HepG2 (cell line): ENCODE results near the gene CHIC2. TPM values are rescaled to one million over a fixed set of nuclear protein-coding genes. Genes with fewer than 3 reads are reported as not detected.

Experiments used
- ATAC-seq: fragments of 200-7000 bp; cut with Tn5 transposase; 3 replicates; pipeline ENCODE4 v1.9.1; 2020; ENCODE audit warnings: mild to moderate bottlenecking, moderate library complexity
- BruUV-seq: library from RNA; stranded (reverse); fragments of 400-500 nt; replicated peaks from 2 replicates; lab custom pipeline; 2021; lab: Mats Ljungman, UMichigan
- CTCF ChIA-PET: fragments of 300-600 bp; formaldehyde crosslinking; extraction: SDS; loops from one replicate; lab custom pipeline; 2021; ENCODE audit warnings: low total read pairs, inconsistent platforms, low intra/inter-chr PET ratio; lab: Yijun Ruan, JAX
- POLR2A ChIA-PET: fragments of 350-600 bp; sonication (Branson Sonifier 250); formaldehyde crosslinking; loops from one replicate; lab custom pipeline; 2020; ENCODE audit warnings: antibody characterized with exemption, inconsistent platforms; lab: Yijun Ruan, JAX
- DNase-seq: peaks from one replicate; pipeline ENCODE4 v3.0.0-alpha.2; 2015; ENCODE audit warnings: low spot score
- FAIRE-seq: peaks from 3 replicates; lab custom pipeline; 2011; peaks lifted over from hg19 to GRCh38; lab: Jason Lieb, UNC
- H2AFZ ChIP-seq: one replicate; pipeline ENCODE4 v1.6.1; 2011; ENCODE audit warnings: low read length, inconsistent platforms
- H3K27ac ChIP-seq: fragments of 300-600 bp; 3 replicates; pipeline ENCODE4 v1.8.0; 2011; ENCODE audit warnings: mixed run types, mild to moderate bottlenecking, mixed read lengths, low read length, inconsistent platforms; ENCODE audit not compliant: insufficient read depth; ENCODE audit errors: extremely low read length
- H3K27me3 ChIP-seq, 2 experiments: fragments of 200-600 bp in 1 of 2; 2 replicates in 1 of 2; 3 replicates in 1 of 2; pipeline versions ENCODE4 v1.6.0 to v1.8.0; 2011; ENCODE audit warnings: low read length in 2 of 2, mild to moderate bottlenecking in 2 of 2, moderate library complexity in 2 of 2, inconsistent platforms in 1 of 2; ENCODE audit not compliant: insufficient read depth in 2 of 2, control insufficient read depth in 1 of 2
- H3K36me3 ChIP-seq, 2 experiments: fragments of 200-600 bp in 1 of 2; replicated peaks in 1 of 2; 2 replicates in 1 of 2; 3 replicates in 1 of 2; pipeline versions ENCODE4 v1.5.1 to v1.8.0; 2011; ENCODE audit warnings: low read length in 2 of 2, inconsistent platforms in 1 of 2; ENCODE audit not compliant: insufficient read depth in 2 of 2, control insufficient read depth in 1 of 2
- H3K4me1 ChIP-seq: 2 replicates; pipeline ENCODE4 v1.5.1; 2012; ENCODE audit warnings: low read length, inconsistent platforms; ENCODE audit not compliant: insufficient read depth
- H3K4me2 ChIP-seq: 2 replicates; pipeline ENCODE4 v1.6.0; 2011; ENCODE audit warnings: low read depth, low read length, inconsistent platforms
- H3K4me3 ChIP-seq, 3 experiments: fragments of 200-600 bp in 1 of 3; sonication (generic), shearing (Covaris generic) in 1 of 3; replicated peaks in 1 of 3; 2 replicates each; pipeline ENCODE4 v1.5.1; 2011 to 2016; ENCODE audit warnings: low read length in 3 of 3, inconsistent platforms in 2 of 3, low read depth in 2 of 3, mild to moderate bottlenecking in 2 of 3, control low read depth in 1 of 3, mixed read lengths in 1 of 3; ENCODE audit not compliant: insufficient read depth in 1 of 3
- H3K79me2 ChIP-seq: one replicate; pipeline ENCODE4 v1.6.1; 2011; ENCODE audit warnings: low read length, inconsistent platforms; ENCODE audit not compliant: insufficient read depth
- H3K9ac ChIP-seq: 2 replicates; pipeline ENCODE4 v1.6.0; 2011; ENCODE audit warnings: mild to moderate bottlenecking, low read depth, low read length, inconsistent platforms; ENCODE audit not compliant: insufficient read depth
- H3K9me3 ChIP-seq: 2 replicates; pipeline ENCODE4 v1.5.1; 2012; ENCODE audit warnings: mild to moderate bottlenecking, low read length
- H4K20me1 ChIP-seq: 2 replicates; pipeline ENCODE4 v1.6.0; 2011; ENCODE audit warnings: inconsistent platforms, mild to moderate bottlenecking, low read length, moderate library complexity; ENCODE audit not compliant: insufficient read depth
- DNMT3B ChIP-seq: conservative IDR thresholded peaks from 2 replicates; pipeline ENCODE4 v1.6.1; 2016; ENCODE audit warnings: missing biosample characterization, control low read depth
- LCORL ChIP-seq, 2 experiments: fragments of 450-650 bp in 1 of 2; sonication (generic) in 1 of 2; formaldehyde crosslinking in 1 of 2; IDR thresholded peaks; 2 replicates each; pipeline versions ENCODE4 v1.5.0 to v1.6.1; 2017 to 2020; ENCODE audit warnings: antibody characterized with exemption in 1 of 2, missing genetic modification reagents in 1 of 2
- RARG ChIP-seq: sonication (generic); formaldehyde crosslinking; IDR thresholded peaks from 2 replicates; pipeline ENCODE4 v1.4.0; 2020; ENCODE audit warnings: low read depth, mild to moderate bottlenecking, missing genetic modification reagents
- RBM22 ChIP-seq: fragments of 200-400 bp; formaldehyde crosslinking; optimal IDR thresholded peaks from 2 replicates; pipeline ENCODE3; 2017; ENCODE audit warnings: mild to moderate bottlenecking, low read length, moderate library complexity
- RBM39 ChIP-seq: fragments of 200-400 bp; formaldehyde crosslinking; IDR thresholded peaks from one replicate; pipeline ENCODE4 v1.6.1; 2018; ENCODE audit warnings: antibody characterized with exemption, mild to moderate bottlenecking, low read depth, low read length; ENCODE audit not compliant: poor library complexity, severe bottlenecking
- SNAI1 ChIP-seq: sonication (generic); formaldehyde crosslinking; IDR thresholded peaks from 2 replicates; pipeline ENCODE4 v1.5.0; 2020; ENCODE audit warnings: mild to moderate bottlenecking, missing genetic modification reagents, borderline replicate concordance
- TCF7 ChIP-seq: sonication (generic); IDR thresholded peaks from 2 replicates; pipeline ENCODE4 v1.6.1; 2016; ENCODE audit warnings: antibody characterized with exemption, low read depth
- TFDP1 ChIP-seq: IDR thresholded peaks from 2 replicates; pipeline ENCODE4 v1.6.1; 2016; ENCODE audit warnings: missing compliant biosample characterization, missing genetic modification reagents, borderline replicate concordance
- TGIF2 ChIP-seq: IDR thresholded peaks from 2 replicates; pipeline ENCODE4 v1.6.1; 2016; ENCODE audit warnings: control low read depth, missing compliant biosample characterization
- U2AF1 ChIP-seq: fragments of 200-400 bp; formaldehyde crosslinking; optimal IDR thresholded peaks from 2 replicates; pipeline ENCODE3; 2017; ENCODE audit warnings: mild to moderate bottlenecking, low read depth, low read length
- U2AF2 ChIP-seq: fragments of 200-400 bp; formaldehyde crosslinking; IDR thresholded peaks from 2 replicates; pipeline ENCODE4 v1.6.1; 2017; ENCODE audit warnings: low read depth, mild to moderate bottlenecking, low read length
- ZKSCAN8 ChIP-seq: IDR thresholded peaks from 2 replicates; pipeline ENCODE4 v1.6.1; 2016; ENCODE audit warnings: borderline replicate concordance, missing genetic modification reagents, missing compliant biosample characterization
- ZNF235 ChIP-seq: sonication (generic); formaldehyde crosslinking; IDR thresholded peaks from 2 replicates; pipeline ENCODE4 v1.8.1; 2023; ENCODE audit warnings: mild to moderate bottlenecking, missing genetic modification reagents, borderline replicate concordance
- ZNF337 ChIP-seq: sonication (generic); formaldehyde crosslinking; IDR thresholded peaks from 2 replicates; pipeline ENCODE4 v1.5.1; 2020; ENCODE audit warnings: missing genetic modification reagents, low read depth, mild to moderate bottlenecking, borderline replicate concordance
- ZNF570 ChIP-seq: sonication (generic); formaldehyde crosslinking; IDR thresholded peaks from 2 replicates; pipeline ENCODE4 v1.4.0; 2020; ENCODE audit warnings: mild to moderate bottlenecking, missing genetic modification reagents, borderline replicate concordance
- ZNF589 ChIP-seq: sonication (generic); formaldehyde crosslinking; conservative IDR thresholded peaks from 2 replicates; pipeline ENCODE4 v1.8.0; 2022; ENCODE audit warnings: mild to moderate bottlenecking, moderate library complexity, missing genetic modification reagents
- WGBS: methylation state at CpG from one replicate; pipeline ENCODE4 v1.1.6; 2017; ENCODE audit warnings: low lambda C conversion rate; 5-methylcytosine and 5-hydroxymethylcytosine counted together
- in situ Hi-C: cut with HindIII; loops from 2 replicates; pipeline ENCODE4 v1.10.0; 2017; ENCODE audit warnings: low pct_unique_long_range_greater_than_20kb; ENCODE audit not compliant: extremely low pct_ligation_motif_present
- intact Hi-C: fragments of 100-400 bp; cut with micrococcal nuclease; formaldehyde crosslinking; loops from one replicate; pipeline ENCODE4 v1.10.0; 2022; ENCODE audit not compliant: unreplicated experiment
- polyA plus RNA-seq, 8 experiments: library from polyadenylated mRNA; depleted of rRNA in 3 of 8; stranded (reverse) in 7 of 8; unstranded in 1 of 8; fragments of >200 nt; fragmentation: Illumina TruSeq in 4 of 8; extraction: Trizol in 4 of 8; gene quantifications; 2 replicates each; pipeline versions ENCODE4 v1.2.1 to v1.2.3, GENCODE V29; 2011 to 2016; ENCODE audit warnings: low read depth in 4 of 8, missing spikeins in 1 of 8, mixed read lengths in 1 of 8; ENCODE audit not compliant: insufficient read depth in 1 of 8
- total RNA-seq, 5 experiments: library from RNA; depleted of rRNA; stranded (reverse); fragments of >200 nt; fragmentation: Illumina TruSeq; extraction: Trizol; gene quantifications; 2 replicates each; pipeline ENCODE4 v1.2.3, GENCODE V29; 2016; ENCODE audit warnings: low read depth in 1 of 5
- TF ChIP-seq, protein P1 (sequence below): sonication (generic); formaldehyde crosslinking; IDR thresholded peaks from 2 replicates; pipeline ENCODE4 v1.8.0; 2022; ENCODE audit warnings: low read depth, missing genetic modification reagents

The CHIC2 gene
- total and polyA plus RNA-seq, 2 of the 13 experiments (the other 11 are each of a cell fraction or from before 2014, with no cell fraction given), result 10.0 to 17.2 TPM

DNA sequence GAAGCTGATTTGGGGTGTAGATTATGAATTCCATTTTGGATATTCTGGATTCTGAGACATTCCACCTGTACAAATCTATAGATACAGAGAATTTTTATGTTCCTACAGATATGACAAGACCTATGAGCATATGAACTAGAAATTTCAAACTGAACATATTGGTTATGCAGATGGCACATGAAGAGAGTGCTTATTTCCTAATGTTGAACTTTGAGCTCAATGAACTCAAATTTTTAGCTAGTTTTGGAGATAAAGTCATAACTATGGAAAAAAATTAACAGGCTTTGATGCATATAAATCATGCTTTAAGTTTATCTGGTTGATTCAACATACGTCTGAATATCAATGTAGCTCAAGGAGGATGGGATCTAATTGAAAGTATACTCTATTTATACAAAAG is 8.9 kb downstream of the CHIC2 start (continued):
- TF ChIP-seq, protein P1, sequence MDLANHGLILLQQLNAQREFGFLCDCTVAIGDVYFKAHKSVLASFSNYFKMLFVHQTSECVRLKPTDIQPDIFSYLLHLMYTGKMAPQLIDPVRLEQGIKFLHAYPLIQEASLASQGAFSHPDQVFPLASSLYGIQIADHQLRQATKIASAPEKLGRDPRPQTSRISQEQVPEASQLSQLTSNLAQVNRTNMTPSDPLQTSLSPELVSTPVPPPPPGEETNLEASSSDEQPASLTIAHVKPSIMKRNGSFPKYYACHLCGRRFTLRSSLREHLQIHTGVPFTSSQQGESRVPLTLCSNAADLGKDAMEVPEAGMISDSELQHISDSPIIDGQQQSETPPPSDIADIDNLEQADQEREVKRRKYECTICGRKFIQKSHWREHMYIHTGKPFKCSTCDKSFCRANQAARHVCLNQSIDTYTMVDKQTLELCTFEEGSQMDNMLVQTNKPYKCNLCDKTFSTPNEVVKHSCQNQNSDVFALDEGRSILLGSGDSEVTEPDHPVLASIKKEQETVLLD, result no peak
- TF ChIP-seq, all 625 proteins: peak for 0

DNA sequence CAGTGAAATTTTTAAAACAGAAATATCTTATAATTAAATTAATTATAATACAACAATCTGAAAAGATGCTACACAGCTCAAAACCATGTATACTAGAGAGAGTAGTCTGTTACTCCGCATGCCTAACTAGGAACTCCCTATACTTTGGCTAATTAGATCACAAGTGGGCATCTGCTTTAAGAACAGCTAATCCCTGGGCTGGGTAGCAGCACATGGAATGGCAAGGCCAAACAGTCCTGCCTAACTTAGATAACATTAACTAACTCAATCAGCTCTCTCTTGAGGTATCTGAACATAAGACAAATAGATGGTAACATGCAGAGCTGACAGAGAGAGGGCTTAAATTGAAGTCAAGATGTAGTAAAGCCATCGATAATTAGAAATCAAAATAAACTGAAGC is 9.9 kb downstream of the CHIC2 start:
- ATAC-seq (no peak), DNase-seq (no peak), FAIRE-seq (no peak)
- peaks cover 65% of the 10 kb centered on the region for H4K20me1 ChIP-seq
- H3K4me1 ChIP-seq, result peaks cover 46% of the 10 kb centered on the region
- TF ChIP-seq ZNF570 (CRISPR knock-in tag) (no peak), TFDP1 (CRISPR knock-in tag) (no peak), ZNF589 (CRISPR knock-in tag) (no peak), SNAI1 (CRISPR knock-in tag) (no peak), U2AF1 (no peak), U2AF2 (no peak), ZNF235 (CRISPR knock-in tag) (no peak), DNMT3B (no peak), RBM39 (no peak), TCF7 (no peak), RBM22 (no peak), ZNF337 (CRISPR knock-in tag) (no peak), RARG (CRISPR knock-in tag) (no peak), LCORL (IDR thresholded peaks at IDR 0.05) (no peak), LCORL (CRISPR knock-in tag; IDR thresholded peaks at IDR 0.05) (no peak), TGIF2 (no peak), ZKSCAN8 (CRISPR knock-in tag) (no peak)
- no peak overlapping the region for H2AFZ ChIP-seq
- H3K27ac ChIP-seq, result no peak overlapping the region
- no peaks in the 10 kb centered on the region for H3K36me3 ChIP-seq
- in situ Hi-C loops, result no loop called here
- H3K27me3 ChIP-seq, result no peaks in the 10 kb centered on the region
- H3K9ac ChIP-seq, result no peak overlapping the region
- H3K4me2 ChIP-seq, result no peak overlapping the region
- intact Hi-C loops, result no loop called here
- H3K9me3 ChIP-seq, result no peaks in the 10 kb centered on the region
- no TSS peak for BruUV-seq
- ChIA-PET CTCF (no interaction called here), POLR2A (interaction anchor here (1.8 kb wide), 1 partner anchor 9 kb away, joined by 5 read pairs; no protein-coding TSS in a partner anchor)
- H3K4me3 ChIP-seq, result no peak overlapping the region
- WGBS, result 97% methylated on average over 2 of the region's 2 CpGs
- H3K79me2 ChIP-seq, result peaks cover 83% of the 10 kb centered on the region
